ENCODE data around the gene HTR7.

HTR7 gene

GRCh38 chr10:90732581-90732980 lies 125.3 kb downstream of the HTR7 start:
- no peak for DNase-seq

- no peak for DNase-seq
Observed at GRCh38 chr10:90723416-90724068, 134.3 kb downstream of the HTR7 start.

GRCh38 chr10:90722832-90723231 lies 135.0 kb downstream of the HTR7 start:
- DNase-seq = no peak

GRCh38 chr10:90718182-90718581 lies 139.7 kb downstream of the HTR7 start:
- DNase-seq = no peak

- DNase-seq = no peak
Observed at GRCh38 chr10:90712529-90712928, 145.3 kb downstream of the HTR7 start.

- no peak for DNase-seq
Observed at GRCh38 chr10:90709727-90710126, 148.1 kb downstream of the HTR7 start.

- DNase-seq = no peak
Observed at GRCh38 chr10:90707657-90708056, 150.2 kb downstream of the HTR7 start.

GRCh38 chr10:90701428-90701827 lies 156.4 kb downstream of the HTR7 start:
- no peak for DNase-seq

GRCh38 chr10:90695915-90696676 lies 161.7 kb downstream of the HTR7 start:
- DNase-seq = no peak

All from inflammatory macrophage treated with lipopolysaccharide for 4 hours (primary cell).